RPMI7951 (cell line): ENCODE measurements around the gene RIN3. TPM values are rescaled to one million over a fixed set of nuclear protein-coding genes. Genes with fewer than 3 reads are reported as not detected.

Source experiments
- DNase-seq: peaks from one replicate; pipeline ENCODE4 v3.0.0-alpha.2; 2012; ENCODE audit warnings: low read depth
- total RNA-seq: library from RNA; depleted of rRNA; stranded (reverse); fragments of >200 nt; shearing (Covaris generic); gene quantifications from 2 replicates; pipeline ENCODE4 v1.2.3, GENCODE V29; 2014

RIN3 gene
- total RNA-seq, 1 experiment from 2014 or later = 6.4 TPM

DNA sequence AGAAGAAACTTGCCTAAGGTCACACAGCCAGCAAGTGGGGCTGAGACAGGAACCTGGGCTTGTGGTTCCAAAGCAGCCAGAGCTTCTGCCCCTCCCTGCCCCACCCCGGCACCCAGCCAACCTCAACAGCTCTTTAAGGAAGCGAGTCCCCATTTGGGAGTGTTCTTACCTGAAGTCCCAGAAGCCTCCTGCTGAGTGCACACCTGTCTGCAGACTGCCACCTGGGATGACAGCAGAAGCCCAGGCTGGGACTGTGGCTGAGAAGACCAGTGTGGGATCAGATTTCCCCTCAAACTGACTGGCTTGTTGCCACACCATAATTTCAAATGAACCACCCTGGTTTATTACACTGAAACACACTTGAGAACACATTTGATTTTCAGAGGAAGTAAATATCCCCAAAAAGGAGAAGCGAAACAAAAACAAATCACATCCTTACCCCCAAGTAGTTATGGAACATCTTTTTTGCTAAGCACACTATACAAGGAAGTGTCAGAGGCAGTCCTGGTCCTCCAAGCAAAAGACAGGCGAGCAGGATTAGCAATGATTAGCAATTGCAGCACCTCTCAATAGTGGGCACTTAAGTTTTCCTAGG is 6.3 kb upstream of the RIN3 start:
- no peak for DNase-seq

DNA sequence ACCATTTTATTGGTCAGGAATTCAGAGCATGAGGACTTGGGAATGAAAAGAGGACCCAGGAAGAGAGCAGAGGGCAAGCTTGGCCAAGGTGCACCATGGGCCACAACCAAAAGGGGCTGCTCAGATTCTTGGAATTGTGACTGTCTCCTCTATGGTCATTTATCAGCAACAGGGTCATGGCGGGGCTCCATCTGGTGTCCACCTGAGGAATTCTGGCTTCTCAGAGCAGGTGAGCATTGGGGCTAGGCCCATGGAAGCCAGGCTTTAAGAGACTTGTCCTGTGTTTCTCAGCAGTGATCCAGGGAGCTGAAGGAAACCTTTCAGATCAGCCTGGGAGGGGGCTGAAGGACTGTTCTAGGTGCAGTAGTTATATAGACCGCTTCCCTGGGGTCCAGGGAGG is 2.6 kb upstream of the RIN3 start:
- DNase-seq = no peak

DNA sequence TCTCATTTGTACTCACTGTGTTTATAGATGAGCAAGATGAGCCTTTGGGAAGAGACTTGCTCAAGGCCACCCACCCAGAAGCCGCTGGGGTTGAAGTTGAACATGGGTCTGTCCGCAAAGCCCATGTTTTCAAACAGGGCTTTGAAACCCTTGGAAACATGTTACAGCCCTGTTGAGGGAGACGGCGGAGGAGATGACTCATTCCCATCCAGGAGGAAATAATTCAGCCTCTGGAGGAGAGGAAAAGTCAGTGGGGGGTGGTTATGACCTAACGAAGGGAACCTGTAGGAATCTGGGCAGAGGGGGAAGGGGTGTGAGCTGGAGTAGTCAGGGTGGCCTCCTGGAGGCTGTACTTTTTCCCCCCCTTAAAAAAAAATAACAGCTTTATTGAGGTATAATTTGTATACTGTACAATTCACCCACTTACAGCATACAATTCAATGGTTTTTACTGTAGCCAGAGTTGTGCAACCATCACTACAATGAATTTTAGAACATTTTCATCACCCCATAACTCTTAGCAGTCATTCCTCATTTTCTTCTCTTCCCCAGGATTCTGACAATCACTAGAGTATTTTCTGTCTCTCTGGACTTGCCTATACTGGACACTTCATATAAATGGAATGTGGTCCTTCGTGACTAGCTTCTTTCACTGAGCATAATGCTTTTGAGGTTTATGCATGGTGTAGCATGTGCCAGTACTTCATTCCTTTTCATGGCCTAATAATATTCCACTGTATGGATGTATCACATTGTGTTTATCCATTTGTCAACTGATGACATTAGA is 1.9 kb upstream of the RIN3 start:
- DNase-seq = peak; percentile 93

DNA sequence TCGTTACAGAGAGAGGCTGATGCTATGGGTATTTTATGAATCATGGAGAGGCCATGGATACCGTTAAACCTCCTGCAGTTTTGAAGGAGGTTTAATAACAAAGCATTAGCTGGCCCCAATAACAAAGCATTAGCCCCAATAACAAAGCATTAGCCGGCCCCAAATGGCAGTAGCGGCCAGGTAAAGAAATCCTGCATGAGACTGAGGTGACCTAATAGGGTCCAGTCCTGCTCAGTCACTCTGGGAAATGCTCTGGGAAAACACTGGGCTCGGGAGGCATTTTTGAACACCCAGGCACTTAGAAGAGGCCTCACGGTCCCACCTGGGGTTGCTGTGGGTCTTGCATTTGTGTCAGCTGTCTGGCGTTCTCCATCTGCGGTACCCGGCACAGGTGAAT is 776 bp upstream of the RIN3 start:
- DNase-seq = no peak

DNA sequence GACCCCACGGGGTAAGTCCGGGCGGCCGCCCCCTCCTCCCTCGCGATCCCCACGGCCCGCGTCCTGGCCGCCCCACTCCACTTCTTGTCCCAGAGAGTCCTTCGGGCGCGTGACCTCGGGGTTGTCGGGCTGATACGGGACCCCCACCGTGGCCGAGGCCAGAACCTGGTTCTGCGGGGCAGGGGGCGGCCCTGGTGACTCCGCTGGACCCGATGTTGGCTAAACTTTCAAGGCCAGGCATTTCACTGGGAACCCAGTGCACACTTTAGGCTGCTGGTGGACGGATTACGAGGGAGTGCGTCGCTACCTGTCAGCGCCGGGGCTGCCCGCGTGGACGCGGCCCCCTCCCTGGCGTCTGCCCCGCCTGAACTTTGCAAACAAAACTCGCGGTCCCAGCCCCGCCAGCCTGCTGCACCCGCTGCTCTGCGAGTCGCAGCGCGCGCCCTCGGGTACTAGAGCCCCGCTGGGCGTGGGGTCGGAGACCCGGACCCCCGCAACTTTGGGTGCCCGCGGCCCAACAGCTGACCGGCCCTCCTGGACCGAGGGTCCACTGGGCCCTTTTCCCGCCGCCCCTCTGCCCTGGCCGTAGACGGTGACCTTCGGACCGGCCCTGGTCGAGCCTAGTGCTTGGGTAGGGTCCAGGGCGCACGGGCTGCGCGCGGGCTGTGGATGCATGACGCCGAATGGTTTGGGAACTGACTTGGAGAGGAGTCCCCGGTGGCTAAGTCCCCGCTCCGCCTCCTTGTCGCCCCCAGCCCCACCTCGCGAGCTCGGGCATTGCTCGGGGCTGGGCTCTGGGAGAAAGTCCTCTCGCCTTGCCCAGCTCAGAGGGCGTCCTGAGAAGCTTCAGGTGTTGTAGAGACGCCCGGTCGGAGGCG is 624 bp downstream of the RIN3 start:
- DNase-seq = no peak

DNA sequence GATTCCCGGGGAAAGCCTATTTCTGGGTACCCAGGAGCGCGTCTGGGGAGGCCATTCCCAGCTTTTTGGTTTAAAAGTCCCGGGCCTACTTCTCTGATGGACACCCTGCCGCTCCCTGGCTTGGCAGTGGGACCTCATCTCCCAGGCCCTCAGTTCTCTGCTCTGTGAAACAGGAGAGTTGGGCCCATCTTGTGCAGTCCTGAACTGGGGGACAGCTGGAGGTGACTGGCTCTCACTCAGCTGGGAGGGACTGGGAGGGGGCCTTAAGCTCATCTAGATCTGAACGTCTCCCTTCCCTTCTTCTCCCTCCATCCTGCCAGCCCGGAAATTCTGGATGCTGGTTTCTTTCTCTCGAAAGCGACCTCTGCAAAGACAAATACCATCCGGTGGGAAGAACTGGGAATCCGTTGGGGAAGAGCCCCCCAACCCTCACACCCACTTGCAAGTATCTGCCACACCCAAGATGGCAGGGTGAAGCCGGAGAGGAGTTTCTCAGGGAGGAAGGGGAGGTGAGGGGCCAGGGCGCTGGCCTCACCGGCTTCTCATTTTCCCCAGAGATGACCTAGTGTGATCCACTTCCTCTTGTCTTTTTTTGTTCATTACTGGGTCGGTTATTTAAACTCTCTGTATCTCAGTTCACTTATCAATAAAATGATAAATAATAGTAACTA is 1.4 kb downstream of the RIN3 start:
- no peak for DNase-seq

DNA sequence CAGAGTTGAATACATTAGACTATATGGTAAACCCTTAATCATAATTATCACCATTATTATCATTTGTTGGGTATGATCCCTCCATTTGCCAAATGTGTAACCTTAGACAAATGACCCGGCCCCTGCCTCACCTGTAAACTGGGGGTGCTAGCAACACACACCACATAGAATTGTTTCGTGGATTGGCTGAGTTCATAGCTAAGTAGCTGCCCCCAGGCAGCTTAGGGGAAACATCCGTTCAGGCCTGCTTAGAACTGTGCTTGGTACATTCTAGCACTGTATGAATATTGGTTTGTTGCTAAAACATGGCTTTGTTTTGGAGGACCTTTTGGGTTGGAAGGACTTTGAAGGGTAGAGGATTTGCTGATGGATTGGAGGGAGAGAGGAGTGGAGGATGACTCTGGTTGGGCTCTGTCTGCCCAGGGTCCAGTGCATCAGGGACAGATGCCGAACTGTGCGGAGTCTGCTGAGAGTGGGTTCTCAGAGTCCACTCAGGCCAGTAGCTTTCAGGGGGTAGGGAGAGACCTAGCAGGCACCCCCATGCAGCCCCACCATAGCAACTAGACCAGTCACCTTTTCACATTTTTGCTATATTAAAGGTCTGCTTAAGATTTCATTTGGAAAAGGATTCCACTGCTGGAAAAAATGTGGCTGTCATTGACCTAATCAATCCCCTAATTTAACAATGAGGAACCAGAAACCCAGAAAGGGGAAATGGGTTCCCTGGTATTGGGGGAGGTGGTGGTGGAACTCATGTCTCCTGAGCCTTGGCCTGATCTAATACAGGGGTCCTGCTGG is 2.2 kb downstream of the RIN3 start:
- DNase-seq = no peak

DNA sequence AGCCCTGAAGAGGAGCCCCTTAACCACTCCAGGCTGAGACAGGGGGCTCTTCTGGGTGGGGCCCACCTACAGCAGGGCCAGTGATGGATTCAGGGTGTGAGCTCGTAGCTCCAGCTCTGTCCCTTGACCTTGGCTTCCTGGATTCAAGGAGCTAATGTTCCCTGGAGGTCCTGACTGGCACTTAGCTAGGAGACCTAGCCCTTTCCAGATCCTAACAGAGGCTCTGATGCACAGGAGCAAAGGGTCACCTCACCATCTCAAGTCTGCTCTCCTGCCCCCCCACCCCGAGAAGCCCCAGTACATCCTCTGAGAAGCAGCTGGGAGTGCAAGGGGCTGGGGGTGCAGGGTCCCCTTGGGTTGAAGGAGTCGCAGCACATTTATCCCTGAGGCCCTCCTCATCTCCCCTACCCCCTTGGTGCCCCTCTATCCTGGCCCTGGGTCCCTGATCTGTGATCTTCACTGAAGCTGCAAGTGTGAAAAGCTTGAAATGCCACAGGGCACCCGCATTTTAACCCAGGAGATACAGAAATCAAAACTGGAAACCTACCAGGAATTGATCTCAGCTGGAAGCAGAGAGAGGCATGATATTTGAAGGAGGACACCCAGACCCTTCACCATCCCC is 2.9 kb downstream of the RIN3 start:
- no peak for DNase-seq

DNA sequence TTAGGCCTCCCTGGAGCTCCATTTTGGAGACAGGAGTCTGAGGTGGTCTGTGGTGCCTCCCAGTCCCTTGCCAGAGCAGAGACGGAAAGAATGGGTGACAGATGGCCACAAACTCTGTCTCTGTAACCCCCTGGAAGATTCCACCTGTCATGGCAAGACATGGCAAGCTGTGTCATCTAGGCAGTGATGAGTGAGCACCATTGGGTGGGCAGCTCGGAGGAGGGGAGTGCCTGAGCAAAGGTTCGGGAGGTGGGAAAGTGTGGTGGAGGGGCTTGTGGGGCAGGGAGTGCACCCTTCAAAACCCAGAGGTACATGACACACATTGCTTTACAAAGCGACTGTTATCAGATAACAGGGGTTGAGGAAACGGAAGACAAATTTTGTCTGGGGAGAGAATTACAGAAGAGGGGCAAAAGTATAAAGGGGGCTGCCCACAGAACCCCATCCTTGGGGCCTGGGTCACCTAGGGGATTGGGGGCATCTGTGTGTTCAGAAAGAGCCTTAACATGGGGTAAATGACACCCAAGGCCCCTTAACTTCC is 3.5 kb downstream of the RIN3 start:
- DNase-seq = no peak

DNA sequence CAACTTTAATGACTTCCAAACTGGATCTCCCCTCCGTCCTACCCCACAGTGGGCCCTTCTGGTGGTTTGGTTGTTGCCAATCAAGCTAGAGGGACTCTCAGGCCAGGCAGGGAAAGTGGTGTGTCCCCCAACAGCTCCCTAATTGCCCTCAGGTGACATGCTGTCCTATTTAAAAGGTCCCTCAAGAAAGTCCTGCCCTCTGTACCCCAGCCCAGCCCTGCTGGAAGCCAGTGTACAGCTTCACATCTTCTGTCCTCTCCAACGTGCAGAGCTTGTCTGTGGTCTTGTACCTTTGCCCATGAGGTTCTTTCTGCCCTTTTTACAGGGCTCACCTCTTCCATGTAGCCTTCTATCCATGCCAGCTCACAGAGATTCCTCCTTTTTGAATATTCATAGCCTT is 4.2 kb downstream of the RIN3 start:
- no peak for DNase-seq

DNA sequence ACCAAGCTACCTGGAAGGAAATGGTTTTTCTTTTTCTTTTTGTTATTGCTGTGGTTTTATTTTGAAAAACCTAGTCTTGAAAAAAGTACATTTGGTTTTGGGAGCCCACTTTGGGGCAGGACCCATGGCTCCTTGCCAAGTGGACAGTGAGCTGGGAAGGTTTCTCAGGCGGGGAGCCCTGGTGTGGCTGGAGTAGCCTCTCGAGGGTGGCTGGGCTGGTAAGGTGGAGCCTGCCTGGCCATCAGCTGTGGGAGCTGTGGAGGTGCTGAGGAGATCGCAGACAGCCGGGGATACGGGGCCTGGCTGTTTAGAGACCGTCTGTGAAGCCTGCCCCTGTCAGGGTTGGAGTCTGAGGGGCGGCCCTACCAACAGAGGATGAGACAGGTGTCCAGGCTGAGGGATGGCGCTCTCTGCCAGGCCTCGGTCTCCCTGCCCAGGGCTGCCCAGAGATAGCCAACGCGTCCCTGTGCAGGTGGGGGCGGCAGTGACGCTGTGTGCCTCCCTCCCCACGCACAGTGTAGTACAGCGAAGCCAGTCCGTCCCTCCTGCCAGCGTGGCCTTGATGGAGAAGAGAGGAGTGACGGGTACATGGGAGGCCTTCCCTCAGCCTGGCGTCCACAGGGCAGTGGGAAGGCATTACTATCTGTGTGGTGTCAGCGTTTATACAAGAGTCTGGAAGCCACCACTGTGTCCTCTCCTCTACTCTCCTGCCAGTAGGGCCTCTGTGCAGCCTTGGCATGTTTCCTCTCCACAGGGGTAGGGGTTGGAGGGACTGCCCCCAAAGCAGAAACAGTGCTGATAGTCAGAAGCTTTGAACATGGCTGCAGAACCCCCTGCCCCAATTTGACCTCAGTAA is 5.9 kb downstream of the RIN3 start:
- DNase-seq = no peak

DNA sequence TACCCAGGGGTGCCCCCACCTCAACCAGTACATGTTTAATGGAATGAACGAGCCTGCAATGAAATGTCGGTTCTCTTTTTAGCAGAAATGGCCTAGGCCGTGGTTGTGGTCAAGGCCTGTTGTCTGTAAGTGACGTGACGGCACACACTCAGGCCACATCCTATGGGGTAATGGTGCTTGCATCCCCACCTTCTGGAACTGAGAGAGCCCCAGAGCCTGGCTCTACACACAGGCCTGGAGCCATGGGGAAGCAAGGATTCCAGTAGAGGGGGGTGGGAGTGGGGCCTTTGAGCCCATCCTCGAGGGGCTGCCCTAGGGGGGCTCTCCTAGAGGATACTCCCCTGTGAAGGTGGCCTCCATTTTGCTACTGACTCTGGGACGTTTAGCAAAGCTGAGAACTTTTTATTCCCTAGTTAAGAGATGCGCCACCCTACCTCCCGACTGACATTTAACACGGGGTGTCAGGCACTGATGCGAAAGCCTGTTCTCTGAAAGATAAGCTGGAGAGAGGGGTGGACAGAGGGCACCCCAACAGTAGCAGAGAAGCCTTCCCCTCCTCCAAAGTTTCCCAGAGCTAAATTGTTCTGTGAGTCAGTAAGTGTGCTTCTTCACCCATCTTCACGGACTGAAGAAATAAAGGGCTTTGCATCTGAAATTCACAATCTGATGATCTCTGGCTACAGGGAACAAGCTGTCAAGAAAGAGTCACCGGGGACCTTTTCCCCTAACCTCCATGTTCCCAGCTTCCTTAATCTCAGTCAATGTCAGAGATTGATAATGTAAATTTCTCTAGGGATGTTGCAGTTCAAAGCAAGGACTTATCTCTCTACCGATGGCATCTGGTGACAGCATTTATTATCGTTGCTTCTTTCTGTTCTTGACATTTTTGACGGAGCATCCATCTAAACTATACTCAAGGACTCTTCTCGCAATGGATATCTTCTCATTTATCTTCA is 6.8 kb downstream of the RIN3 start:
- DNase-seq = no peak

DNA sequence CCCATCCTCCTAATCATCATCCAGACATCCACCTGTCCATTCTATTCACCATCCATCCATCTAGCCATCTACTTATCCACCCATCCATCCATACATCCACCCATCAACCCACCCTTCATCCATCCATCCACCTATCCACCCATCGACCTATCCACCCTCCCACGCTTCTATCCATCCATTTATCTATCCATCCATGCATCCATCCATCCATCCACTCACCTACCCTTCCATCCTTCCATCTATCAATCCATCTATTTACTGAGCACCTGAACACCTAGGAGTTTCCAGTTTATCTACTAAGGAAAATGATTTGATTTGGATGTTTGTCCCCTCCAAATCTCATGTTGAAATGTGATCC is 7.5 kb downstream of the RIN3 start:
- DNase-seq = no peak

DNA sequence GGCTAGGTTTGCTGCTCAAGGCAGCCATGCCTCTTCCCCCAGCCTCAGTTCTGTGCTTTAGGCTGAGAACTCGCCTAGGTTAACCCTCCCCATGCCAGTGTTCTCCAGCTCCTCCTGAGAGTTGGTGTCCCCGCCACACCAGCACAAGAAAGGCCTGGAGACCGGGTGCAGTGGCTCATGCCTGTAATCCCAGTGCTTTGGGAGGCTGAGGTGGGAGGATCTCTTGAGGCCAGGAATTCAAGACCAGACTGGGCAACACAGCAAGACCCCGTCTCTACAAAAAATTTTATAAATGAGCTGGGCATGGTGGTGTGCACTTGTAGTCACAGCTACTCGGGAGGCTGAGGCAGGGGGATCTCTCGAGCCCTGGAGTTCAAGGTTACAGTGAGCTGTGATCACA is 10.2 kb downstream of the RIN3 start:
- no peak for DNase-seq

DNA sequence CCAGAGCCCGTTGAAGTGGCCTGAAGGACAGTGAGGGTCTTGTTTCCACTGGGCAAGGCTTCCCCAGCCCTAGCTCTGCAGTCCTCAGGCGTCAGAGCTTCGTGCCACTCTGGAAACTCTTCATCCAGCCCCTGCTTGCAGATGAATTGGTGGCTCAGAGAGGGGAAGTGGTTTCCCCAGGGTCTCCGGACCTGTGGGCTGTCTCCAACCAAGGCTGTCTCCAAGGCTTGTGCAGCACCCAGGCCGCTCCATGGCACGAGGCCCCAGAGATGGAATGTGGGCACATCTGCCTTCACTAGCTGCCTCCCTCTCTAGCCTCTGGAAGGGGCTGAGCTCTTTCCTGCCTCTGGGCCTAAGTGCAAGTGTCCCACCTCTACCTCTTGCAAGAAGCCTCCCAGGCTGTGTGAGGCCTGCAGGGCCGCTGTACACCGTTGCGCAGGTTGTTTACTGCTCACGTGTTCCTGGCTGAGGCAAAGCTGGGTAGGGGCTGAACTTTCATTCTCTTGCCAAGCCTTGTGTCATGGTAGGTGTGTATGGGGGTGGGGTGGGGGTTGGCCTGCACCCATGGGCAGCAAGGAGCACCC is 11.1 kb downstream of the RIN3 start:
- DNase-seq = no peak

DNA sequence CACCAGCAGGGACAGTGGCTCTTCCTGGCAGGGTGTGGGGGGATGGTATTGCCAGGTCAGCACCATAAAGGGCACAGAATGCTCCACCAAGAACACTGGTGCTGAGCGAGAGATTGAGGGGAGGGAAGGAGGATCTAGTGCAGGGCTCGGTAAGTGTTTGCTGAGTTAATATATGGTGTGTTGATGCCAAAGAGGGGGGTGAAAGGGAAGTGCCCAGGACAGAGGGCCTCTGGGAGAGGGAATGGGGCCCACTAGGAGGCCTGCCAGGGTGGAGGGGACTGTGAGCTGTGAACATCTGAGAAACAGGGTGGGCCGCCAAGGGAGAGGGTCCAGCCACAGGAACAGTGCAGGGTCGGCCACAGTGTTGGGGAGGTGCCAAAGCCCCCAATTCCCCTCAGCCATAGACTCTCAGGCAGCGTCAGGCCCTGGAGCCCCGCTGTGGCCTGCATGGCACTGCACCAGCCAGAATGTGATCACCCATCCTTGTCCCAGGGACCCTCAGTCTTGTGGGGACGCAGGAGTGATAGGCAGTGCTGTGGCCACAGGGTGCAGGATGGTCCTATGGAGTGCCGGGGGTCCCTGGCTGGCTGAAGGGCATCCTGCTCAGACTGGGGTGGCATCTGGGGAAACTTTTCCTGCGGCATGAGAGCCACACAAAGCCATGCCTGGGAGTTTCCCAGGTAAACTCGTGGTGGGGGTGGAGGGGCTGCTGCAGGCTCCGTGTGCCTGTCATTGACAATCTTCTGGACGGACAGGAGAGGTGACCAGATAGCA is 11.9 kb downstream of the RIN3 start:
- DNase-seq = no peak

DNA sequence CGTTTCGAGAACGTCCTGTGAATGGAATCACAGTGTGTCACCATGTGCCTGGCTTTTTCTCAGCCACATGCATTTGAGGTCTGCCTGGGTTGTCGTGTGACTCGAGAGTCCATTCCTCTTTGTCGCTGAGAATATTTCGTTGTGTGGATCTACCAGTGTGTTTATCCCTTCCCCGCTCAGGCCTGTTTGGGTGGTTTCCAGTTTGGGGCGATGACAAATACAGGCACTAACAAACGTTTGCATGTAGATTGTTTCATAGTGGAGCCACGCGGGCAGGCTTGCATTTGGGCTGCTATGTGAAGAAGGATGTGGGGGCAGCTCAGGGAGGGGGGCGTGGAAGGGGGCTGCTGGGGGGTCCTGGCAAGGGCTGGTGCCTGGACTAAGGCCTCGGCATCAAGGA is 14.1 kb downstream of the RIN3 start:
- no peak for DNase-seq
